PC-3 (cell line): ENCODE measurements around the gene INSM1.

Experiments used
- EZH2 ChIP-seq: fragments of 300-600 bp; sonication (generic); IDR thresholded peaks from one replicate; pipeline ENCODE4 v1.6.1; 2017; ENCODE audit warnings: antibody characterized with exemption, mild to moderate bottlenecking, low read length; ENCODE audit not compliant: unreplicated experiment
- EZH2phosphoT487 ChIP-seq: fragments of 300-600 bp; sonication (generic); IDR thresholded peaks from 2 replicates; pipeline ENCODE4 v1.6.1; 2018; ENCODE audit warnings: mild to moderate bottlenecking, antibody characterized with exemption, low read length, borderline replicate concordance
- TF ChIP-seq, protein P1 (sequence below): fragments of 300-600 bp; sonication (generic); conservative IDR thresholded peaks from 2 replicates; pipeline ENCODE4 v1.5.1; 2017; ENCODE audit warnings: antibody characterized with exemption, low read depth, mild to moderate bottlenecking, low read length

- TF ChIP-seq, protein P1, sequence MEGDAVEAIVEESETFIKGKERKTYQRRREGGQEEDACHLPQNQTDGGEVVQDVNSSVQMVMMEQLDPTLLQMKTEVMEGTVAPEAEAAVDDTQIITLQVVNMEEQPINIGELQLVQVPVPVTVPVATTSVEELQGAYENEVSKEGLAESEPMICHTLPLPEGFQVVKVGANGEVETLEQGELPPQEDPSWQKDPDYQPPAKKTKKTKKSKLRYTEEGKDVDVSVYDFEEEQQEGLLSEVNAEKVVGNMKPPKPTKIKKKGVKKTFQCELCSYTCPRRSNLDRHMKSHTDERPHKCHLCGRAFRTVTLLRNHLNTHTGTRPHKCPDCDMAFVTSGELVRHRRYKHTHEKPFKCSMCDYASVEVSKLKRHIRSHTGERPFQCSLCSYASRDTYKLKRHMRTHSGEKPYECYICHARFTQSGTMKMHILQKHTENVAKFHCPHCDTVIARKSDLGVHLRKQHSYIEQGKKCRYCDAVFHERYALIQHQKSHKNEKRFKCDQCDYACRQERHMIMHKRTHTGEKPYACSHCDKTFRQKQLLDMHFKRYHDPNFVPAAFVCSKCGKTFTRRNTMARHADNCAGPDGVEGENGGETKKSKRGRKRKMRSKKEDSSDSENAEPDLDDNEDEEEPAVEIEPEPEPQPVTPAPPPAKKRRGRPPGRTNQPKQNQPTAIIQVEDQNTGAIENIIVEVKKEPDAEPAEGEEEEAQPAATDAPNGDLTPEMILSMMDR = no peak
- TF ChIP-seq EZH2phosphoT487 (no peak), EZH2 (no peak)
Measured at GRCh38 chr20:20417876-20418676, 50.2 kb downstream of the INSM1 start.
